Prostate gland (tissue), 2 donors: ENCODE results near the gene GPR107.

ENCODE experiments used
- CTCF ChIP-seq, 4 experiments: fragments of 200-600 bp in 2 of 4; fragments of 450-650 bp in 2 of 4; sonication (generic) in 2 of 4; IDR thresholded peaks; 1 replicate in 3 of 4; 2 replicates in 1 of 4; pipeline ENCODE4 v1.5.1; 2016 to 2019; ENCODE audit warnings: antibody characterized with exemption in 4 of 4, mild to moderate bottlenecking in 2 of 4, moderate library complexity in 2 of 4
- POLR2A ChIP-seq: fragments of 450-650 bp; IDR thresholded peaks from one replicate; pipeline ENCODE4 v1.6.1; 2016; ENCODE audit warnings: antibody characterized with exemption, mild to moderate bottlenecking
- POLR2AphosphoS5 ChIP-seq: sonication (generic); formaldehyde crosslinking; IDR thresholded peaks from one replicate; pipeline ENCODE4 v1.6.1; 2017; ENCODE audit warnings: antibody characterized with exemption

GRCh38 chr9:130051855-130052254 lies 1.9 kb upstream of the GPR107 start:
- TF ChIP-seq CTCF (IDR thresholded peaks at IDR 0.05) (no peak), POLR2AphosphoS5 (peak; percentile 80), POLR2A (no peak)
